HL-60/S4 (cell line): Measurements from ENCODE around the gene TUBGCP2.
"Not testable (repeated sequence)": the region's sequence is repeated elsewhere in the genome, so short reads cannot be mapped to it uniquely, and the experiment has no call there.

ENCODE experiments used
- in situ Hi-C: fragments of 300-500 bp; cut with MboI; formaldehyde crosslinking; loops from 2 replicates; pipeline ENCODE4 v1.14.3; 2022; ENCODE audit warnings: low sequenced_read_pairs

The TUBGCP2 gene

GRCh38 chr10:133326745-133327650 lies 18.3 kb upstream of the TUBGCP2 start:
- in situ Hi-C loops: no loop called here

- in situ Hi-C loops: no loop called here
Observed at GRCh38 chr10:133326223-133326551, 17.5 kb upstream of the TUBGCP2 start.

- in situ Hi-C loops: no loop called here
Observed at GRCh38 chr10:133325440-133326222, 17.0 kb upstream of the TUBGCP2 start.

DNA sequence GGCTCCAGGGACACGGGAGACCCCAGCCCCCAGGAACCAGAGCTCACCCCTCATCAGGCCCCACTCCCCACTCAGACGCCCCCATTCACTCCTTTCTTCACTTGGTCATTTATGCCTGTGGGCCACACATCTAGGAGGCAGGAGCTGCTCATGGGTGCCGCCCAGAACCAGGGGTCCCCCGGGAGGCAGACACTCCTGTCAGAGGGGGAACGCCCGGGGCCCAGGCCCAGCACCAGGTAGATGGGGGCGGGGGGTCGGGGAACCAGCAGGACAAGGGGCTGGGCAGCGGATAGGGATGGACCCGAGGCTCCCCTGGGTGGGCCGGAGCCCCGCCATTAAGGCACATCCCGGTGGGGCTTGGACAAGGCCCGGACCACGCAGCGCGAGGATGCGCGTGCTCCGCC lies 16.2 kb upstream of the TUBGCP2 start:
- in situ Hi-C loops: no loop called here

DNA sequence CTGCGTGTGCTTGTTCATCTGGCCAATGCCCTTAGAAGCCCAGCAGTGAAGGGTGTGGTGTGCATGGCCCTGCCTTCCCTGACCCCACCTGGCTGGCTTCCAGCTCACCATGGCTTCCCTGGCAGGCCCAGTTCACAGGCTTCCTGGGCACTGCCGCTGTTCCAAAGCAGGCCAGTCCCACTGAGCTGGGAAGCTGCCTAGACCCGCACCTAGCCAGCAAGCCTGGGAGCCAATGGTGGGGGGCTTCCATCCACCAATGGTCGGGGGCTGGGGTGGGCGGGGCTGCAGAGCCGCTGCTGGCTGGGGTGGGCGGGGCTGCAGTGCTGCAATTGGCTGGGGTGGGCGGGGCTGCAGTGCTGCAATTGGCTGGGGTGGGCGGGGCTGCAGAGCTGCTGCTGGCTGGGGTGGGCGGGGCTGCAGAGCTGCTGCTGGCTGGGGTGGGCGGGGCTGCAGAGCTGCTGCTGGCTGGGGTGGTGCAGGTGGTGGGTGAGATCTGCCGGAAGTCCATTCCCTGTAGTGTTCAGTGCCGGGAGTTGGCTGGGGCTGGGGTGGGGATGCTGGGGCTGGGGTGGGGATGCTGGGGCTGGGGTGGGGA lies 15.6 kb upstream of the TUBGCP2 start:
- in situ Hi-C loops: no loop called here

DNA sequence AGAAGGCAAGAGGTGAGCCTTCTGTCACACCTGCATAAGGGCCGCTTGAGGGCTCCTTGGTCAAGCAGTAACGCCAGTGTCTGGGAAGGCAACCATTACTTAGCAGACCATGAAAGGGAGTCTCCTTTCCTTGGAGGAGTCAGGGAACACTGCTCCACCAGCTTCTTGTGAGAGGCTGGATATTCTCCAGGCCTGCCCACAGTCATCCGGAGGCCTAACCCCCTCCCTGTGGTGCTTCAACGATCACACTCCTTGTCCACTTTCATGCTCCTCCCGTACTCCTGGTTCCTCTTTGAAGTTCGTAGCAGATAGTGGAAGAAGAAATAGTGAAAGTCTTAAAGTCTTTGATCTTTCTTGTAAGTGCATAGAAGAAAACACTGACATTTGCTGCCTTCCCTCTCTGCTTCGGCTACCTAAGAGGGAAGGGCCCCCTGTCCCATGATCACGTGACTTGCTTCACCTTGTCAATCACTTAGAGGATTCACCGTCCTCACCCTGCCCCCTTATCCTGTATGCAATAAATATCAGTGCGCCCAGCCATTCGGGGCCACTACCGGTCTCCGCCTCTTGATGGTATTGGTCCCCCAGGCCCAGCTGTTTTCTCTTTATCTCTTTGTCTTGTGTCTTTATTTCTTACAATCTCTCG lies 13.5 kb upstream of the TUBGCP2 start:
- in situ Hi-C loops: not testable (repeated sequence)

- in situ Hi-C loops: not testable (repeated sequence)
Observed at GRCh38 chr10:133320852-133321422, 12.3 kb upstream of the TUBGCP2 start.

DNA sequence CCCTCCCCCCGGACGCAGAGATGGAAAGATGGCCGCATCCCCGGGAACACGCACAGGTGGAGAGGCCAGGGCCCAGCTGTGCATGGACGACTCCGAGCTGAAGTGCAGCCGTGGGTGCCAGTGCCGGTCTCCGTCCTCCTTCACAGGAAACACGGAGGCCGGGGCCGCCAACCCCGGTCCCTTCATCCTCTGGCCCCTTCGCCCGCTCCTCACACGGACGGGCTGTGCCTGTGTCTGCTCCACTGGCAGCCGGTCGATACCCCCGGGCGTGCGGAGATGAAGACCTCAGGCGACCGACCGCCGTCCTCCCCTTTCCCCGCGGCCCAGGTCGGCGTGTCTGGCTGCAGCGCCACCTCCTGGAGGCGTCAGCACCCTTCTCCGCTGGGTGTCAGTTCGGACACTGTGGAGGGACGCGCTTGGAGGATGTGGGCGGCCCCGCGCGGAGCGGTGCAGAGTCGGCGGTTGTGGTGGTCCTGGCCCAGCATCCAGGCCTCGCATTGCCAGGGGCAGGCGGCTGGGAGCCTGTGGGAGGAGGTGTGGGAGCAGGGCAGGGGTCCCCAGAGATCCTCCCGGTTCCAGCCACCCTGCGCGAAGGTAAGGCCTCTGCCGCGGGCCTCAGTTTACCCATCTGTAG lies 9.9 kb upstream of the TUBGCP2 start:
- in situ Hi-C loops: no loop called here

DNA sequence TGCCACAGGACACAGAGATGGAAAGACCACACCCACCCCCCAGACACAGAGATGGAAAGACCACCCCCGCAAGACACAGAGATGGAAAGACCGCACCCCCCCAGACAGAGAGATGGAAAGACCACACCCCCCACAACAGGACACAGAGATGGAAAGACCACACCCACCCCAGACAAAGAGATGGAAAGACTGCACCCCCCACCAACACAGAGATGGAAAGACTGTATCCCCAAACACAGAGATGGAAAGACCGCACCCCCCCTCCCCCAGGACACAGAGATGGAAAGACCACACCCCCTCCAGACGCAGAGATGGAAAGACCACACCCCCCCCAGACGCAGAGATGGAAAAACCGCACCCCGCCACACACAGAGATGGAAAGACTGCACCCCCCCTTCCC lies 8.1 kb upstream of the TUBGCP2 start:
- in situ Hi-C loops: no loop called here

DNA sequence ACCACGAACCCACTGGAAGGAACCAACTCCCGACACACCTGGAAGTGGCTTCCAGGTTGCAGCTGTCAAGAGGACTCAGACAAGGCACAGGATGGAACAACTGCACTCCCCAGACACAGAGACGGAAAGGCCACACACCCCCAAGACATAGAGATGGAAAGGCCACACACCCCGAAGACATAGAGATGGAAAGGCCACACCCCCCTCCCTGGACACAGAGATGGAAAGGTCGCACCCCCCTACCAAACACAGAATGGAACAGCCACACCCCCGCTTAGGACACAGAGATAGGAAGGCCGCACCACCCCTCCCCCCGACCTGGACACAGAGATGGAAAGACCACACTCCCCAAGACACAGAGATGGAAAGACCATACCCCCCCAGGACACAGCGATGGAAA lies 7.6 kb upstream of the TUBGCP2 start:
- in situ Hi-C loops: no loop called here

GRCh38 chr10:133315847-133316246 lies 7.2 kb upstream of the TUBGCP2 start:
- in situ Hi-C loops: no loop called here

DNA sequence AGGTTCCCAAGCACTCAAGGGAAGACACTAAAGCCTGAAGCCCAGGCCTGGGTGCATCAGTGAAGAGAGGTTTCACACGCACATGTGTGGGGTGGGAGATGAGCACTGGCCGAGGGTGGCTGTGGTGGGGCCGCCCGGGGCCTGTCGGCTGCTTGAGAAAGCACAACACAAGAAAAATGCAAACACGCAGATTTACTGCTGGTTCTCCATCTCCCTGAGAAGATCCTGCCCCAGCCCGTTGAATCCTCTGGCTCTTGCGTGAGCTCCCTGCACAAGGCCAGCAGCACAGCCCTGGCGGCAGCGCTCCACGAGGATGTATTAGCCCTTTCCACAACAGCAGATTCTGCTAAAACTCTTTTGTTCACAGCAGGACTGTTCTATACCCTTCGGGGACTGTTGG lies 6.2 kb upstream of the TUBGCP2 start:
- in situ Hi-C loops: no loop called here

- in situ Hi-C loops: no loop called here
Observed at GRCh38 chr10:133313192-133313591, 4.5 kb upstream of the TUBGCP2 start.

DNA sequence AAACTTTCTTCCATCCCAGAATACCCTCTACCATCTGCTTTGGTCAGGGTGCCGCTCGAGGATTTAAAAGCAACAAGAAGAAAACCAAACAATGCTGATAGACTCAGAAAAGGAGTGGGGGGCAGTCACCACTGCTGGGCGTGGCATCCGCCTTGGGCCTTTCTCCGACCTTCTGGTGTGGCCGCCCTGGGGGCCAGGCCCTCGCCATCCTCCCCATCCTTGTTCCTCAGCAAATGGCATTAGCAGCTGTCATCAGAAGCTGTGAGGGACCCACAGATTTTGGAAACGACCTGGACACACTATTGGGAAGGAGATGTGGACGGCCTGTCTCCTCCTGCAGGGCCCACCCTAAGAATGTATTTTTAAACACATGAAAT lies 4.1 kb upstream of the TUBGCP2 start:
- in situ Hi-C loops: no loop called here

DNA sequence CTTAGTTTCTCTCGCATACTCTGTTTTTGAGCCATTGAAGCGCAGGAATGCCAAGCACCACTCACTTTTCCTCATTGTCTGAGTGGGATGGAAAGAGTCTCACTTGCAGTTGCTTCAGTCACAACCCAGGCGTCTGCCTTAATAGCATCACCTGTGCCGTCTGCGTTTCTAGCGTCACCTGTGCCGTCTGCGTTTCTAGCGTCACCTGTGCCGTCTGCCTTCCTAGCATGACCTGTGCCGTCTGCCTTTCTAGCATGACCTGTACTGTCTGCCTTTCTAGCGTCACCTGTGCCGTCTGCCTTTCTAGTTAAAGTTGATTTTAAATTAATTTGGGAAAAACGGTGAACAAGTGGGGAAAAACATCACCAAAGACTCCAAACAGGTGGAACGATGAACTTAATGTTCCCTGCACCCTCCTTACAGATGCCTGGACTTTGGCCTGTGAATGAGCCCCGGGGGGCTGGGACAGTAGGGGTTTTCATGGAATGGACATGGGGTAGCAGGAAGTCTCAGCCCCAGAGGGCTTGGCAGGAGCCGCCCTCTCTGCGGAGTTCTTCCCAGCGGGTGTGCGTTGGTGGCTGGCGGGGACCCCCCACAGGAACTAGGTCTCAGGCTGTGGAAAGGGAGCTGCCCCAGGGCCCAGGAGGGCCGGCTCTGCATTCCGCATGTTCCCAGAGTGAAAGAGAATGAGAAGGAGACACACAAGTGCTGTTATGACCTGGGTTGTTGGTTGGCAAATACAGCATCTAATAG lies 3.5 kb upstream of the TUBGCP2 start:
- in situ Hi-C loops: no loop called here

- in situ Hi-C loops: no loop called here
Observed at GRCh38 chr10:133311570-133311969, 2.9 kb upstream of the TUBGCP2 start.

DNA sequence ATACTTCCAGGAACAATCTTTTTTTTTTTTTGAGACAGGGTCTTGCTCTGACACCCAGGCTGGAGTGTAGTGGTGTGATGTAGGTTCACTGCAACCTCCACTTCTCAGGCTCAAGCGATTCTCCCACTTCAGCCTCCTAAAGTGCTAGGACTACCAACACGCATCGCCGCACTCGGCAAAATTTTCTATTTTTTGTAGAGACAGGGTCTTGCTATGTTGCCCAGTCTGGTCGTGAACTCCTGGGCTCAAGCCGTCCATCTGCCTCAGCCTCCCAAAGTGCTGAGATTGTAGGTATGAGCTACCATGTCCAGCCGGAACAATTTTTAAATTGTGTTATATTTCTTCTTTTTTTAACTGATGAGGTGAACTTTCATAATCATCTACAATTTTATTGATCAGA lies 2.1 kb upstream of the TUBGCP2 start:
- in situ Hi-C loops: no loop called here

DNA sequence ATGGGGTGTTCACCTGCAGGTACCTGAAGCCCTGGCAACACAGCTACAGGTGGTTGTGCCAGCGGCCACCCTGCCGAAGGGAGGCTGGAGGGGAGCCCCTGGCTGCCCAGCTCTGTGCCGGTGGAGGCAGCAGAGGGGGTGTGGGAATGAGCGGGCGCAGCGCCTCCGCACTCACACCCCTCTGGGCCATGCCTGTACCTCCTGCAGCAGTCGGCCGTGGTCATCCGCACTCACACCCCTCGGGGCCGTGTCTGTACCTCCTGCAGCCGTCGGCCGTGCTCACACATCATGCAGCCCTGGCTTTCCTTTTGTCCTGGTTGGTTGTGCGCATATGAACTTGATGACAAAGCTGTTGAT lies 1.7 kb upstream of the TUBGCP2 start:
- in situ Hi-C loops: no loop called here

DNA sequence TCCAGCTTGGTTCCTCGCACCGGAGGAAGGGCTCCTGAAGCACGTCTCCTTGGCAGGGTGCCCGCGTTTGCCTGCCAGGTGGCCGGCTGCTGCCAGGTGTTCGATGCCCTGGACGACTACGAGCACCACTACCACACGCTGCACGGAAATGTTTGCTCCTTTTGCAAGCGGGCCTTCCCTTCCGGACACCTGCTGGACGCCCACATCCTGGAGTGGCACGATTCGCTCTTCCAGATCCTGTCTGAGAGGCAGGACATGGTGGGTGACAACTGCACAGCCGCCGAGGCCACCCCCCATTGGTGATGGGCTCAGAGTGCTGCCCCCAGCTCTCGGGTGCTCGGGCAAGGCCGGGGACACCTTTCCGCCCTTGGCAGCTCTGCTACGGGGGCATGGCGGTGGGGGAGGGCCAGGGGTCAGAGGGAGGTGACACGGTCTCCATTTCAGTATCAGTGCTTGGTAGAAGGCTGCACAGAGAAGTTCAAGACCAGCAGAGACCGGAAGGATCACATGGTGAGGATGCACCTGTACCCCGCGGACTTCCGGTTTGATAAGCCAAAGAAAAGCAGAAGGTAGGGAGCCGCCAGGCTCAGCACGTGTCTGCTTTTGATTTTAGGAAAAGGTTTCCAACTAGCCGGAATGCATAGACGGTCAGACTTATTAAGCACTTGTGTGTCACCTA lies 1.2 kb upstream of the TUBGCP2 start:
- in situ Hi-C loops: no loop called here
